HG02678 (cell line): ENCODE results near the gene LMF1.

ENCODE experiments used
- ATAC-seq: cut with Tn5 transposase; IDR thresholded peaks from one replicate; pipeline ENCODE4 v1.9.1; 2021; ENCODE audit warnings: mild to moderate bottlenecking, moderate library complexity; ENCODE audit not compliant: unreplicated experiment

LMF1 gene

GRCh38 chr16:853981-854807 is 116.6 kb downstream of the LMF1 start:
- no peak for ATAC-seq

- no peak for ATAC-seq
Observed at GRCh38 chr16:853306-853705, 117.5 kb downstream of the LMF1 start.

- no peak for ATAC-seq
Observed at GRCh38 chr16:852451-853185, 118.2 kb downstream of the LMF1 start.

DNA sequence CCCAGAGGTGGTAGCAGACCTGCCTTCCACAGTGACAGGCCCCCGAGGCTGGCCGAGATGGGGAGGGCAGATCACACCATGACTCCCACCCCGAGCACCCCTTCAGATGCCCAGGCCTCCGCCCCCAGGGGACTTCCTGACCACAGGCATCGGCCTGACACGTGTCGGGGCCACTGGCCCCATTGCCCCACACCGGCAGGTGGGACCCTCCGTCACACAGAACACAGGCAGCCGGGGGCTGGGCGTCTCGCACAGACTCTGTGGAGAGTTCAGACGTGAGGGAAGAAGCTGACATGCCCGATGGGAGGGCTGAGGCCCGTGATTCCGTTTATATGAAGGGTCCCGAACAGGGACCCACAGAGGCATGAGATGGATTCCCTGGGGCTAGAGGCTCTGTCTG is 118.9 kb downstream of the LMF1 start:
- no peak for ATAC-seq

DNA sequence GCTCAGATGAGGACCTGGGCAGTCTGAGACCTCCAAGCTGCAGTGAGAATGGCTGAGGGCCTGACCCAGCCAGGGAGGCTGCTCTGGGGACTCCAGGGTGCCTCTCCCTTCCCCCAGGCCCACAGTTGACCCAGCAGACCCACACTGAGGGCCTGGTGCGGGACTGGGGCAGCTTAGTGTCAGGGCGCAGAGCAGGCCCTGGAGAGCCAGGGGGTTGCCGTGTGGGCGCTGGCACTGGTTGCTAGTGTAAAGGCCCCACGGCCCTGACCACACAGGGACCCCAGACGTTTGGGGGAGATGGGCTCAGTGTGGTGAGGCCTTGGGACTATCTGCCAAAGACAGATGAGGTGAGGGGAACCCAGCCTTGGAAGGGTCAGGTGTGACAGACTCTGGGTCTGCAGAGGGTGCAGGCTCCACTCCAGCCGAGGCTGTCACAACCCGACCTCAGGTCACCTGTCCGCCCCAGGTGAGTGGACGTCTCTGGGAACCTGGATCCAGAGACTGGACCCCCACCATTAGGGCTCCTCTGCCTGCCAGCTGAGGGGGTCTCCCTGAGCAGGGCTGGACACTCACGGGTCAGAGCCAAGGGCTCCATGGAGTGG is 119.5 kb downstream of the LMF1 start:
- ATAC-seq = no peak

DNA sequence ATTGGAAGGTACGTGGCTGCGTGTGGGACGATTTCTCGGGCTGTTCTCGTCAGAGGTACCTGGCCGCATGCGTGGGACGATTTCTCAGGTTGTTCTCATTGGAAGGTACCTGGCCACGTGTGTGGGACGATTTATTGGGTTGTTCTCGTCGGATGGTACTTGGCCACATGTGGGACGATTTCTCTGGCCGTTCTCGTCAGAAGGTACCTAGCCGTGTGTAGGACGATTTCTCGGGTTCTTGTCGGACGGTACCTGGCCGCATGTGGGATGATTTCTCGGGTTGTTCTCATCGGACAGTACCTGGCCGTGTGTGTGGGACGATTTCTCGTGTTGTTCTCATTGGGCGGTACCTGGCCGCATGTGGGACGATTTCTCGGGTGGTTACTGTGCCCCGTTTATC is 120.1 kb downstream of the LMF1 start:
- no peak for ATAC-seq

DNA sequence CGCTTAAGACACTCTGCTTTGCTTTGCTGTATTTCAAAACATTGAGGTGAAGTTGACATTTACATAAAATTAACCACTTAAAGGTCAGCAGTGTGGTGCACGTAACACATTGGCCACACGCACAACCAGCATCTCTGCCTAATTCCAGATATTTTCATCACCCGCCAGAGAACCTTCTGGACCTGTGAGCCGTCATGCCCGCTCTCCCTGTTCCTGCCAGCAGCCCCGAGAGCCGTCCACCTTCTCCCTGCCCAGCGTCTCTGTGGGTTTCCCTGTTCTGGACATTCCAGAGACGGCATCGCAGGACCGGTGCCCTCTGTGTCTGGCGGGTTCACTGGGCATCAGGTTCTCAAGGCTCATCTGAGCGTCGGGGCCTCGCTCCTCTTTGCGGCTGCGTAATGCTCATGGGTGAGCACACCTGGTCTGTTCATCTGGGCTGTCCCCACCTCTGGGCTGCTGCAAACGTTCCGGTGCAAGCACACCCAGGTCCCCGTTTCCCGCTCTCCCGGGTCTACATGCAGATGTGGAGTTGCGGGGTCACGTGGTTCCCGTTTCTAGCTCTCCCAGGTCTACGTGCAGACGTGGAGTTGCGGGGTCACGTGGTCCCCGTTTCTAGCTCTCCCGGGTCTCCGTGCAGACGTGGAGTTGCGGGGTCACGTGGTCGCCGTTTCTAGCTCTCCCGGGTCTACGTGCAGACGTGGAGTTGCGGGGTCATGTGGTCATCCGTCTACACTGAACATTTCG is 122.1 kb downstream of the LMF1 start:
- ATAC-seq = no peak

DNA sequence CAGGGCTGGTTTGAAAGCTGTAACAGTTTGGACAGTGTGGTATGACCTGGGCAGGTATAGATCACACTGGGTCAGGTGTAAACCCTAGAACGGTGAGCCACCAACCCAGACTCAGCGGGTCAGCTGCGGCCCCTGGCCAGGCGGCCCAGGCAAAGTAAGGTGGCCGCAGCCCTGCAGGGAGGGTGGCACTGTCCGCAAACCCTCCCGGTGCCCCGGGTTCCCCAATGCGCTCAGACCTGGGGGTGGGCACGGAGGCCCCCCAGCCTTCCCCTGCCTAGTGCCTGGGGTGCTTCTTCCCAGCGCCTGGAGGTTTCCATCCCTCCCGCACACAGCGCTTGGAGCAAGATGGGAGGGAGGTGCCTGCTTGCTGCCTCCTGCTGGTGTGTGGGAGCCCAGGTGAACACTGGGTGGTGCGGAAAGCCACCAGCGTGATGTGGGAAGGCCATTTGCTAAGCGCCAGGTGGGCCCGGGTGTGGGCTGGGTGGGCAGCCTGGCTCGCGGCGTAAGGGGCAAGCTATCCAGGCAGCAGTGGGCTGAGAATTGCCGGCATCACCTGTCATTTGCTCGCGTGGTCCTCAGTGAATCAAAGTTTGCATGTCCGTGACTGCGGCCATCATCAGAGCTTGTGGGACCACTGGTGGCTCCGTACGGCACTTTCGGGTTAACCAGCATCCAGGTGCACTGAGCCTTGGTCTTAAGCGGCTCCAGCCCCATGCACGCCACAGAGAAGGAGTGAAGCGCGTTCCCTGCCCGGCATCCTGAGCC is 122.9 kb downstream of the LMF1 start:
- no peak for ATAC-seq

- ATAC-seq = no peak
Observed at GRCh38 chr16:847151-847550, 123.6 kb downstream of the LMF1 start.

DNA sequence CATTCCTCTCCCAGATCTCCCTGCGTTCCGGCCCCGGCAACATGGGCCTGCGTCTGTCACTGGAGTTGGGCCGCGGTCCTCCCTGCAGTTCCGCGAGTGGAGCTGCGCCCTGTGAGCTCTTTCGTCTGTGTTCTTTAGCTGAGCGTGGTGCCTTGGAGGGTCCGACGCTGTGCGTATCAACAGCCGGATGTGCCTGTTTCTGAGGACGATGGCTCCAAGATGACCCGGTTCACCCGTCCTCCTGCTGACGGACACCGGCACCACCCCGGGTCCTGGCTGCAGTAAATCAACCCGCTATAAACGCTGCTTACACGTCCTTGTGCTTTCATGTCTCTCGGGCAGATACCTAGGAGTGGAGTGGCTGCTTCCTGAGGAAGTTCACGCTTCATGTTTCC is 125.4 kb downstream of the LMF1 start:
- no peak for ATAC-seq

DNA sequence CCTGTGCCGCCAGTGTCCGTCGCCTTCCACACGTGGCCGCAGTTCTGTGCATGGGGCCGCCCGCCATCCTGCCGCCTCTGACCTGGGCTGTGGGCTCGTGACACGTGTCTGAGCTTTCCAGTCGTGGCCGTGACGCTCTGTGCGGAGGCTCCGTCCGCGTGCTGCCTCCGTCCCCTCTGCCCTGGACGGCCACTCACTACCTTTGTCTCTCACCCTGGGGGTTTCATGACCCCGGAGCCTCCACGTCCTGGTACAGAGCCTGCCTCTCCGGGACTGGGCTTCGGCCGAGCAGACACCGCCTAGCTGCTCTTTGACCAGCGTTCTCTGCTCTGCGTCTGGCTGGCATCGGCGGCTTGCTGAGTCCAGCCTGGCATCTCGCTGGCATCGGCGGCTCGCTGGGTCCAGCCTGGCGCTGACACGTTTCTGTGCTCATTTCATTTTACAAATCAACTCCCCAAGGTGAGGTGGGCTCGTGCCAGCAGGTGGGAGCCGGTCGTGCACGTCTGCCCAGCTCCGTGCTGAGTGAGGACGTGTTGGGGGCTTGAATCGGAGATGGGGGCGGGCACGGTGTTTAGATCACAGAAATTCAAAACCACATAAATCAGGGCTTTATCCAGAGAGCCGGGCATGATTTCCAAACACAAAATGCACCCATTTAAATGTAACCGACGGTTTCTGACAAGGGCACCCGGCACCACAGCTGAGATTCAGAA is 126.0 kb downstream of the LMF1 start:
- ATAC-seq = no peak

DNA sequence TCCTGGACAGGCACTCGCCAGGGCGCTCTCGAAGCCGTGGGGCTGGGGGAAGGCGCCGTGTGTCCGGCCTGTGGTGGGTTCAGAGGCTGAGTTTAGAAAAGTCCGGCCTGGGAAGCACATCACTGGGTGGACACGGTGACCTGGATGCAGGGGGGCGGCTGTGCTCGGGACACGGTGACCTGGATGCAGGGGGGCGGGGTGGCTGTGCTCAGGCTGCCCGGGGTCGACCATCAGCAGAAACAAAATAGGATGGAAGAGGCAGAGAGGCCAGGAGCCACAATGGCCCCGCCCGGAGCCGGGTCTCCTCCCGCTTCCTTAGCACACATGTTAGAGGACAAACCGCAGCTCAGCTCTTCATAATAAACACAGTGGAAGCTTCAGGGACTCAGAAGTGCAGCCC is 127.0 kb downstream of the LMF1 start:
- no peak for ATAC-seq

DNA sequence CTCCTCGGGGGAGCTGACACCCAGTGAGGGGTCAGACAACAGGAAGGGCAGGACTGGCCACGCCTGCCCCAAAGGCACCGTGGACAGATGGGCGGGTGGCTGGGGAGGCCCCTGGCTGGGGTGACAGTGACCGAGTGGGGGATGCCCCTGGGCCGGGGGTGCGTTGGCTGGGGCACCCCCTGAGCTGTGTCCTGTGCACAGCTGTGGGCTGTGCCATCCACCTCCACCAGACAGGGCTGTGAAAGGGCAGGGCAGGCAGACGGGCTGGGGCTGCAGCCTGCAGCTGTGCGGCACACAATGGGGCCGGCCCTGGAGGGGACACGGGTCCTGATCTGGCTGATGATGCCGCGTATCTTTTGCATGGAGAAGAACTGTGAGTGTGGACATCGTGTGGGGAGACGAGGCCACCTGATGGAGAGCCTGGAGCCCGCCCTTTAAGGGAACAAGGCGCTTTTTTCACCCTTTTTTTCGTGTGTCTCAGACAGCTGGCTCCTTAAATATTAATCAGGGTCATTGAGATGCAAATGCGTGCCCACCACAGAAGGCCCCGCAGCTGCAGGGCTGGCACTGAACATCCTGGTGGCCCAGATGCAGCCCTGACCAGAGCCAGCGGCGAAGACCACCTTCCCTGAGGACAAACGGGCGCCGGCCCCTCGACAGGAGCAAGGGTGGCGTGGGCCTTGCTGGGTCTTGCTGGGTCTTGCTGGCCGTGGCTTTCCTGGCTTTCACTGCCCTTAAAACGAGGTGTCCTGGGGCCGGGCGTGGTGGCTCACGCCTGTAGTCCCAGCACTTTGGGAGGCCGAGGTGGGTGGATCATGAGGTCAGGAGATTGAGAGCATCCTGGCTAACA is 127.8 kb downstream of the LMF1 start:
- ATAC-seq = no peak

DNA sequence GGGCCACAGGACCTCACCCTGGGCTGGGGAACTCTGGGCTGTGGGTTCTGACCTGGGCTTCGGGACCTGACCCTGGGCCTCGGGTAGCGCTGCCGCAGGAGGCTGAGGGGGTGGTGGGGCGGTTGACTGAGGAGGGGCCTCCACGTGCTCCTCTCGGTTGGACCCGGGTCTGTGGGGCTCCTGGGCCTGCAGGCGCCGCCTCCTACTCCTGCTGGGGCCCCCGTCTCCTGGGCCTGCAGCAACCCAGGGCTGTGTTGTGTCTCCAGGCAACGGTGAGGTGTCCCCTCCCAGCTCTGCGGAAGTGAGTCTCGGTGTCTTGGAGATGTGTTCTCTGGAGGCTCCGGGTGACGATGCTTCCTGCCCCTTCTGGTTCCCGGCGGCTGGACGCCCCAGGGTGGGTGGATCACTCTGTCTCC is 128.7 kb downstream of the LMF1 start:
- ATAC-seq = no peak

DNA sequence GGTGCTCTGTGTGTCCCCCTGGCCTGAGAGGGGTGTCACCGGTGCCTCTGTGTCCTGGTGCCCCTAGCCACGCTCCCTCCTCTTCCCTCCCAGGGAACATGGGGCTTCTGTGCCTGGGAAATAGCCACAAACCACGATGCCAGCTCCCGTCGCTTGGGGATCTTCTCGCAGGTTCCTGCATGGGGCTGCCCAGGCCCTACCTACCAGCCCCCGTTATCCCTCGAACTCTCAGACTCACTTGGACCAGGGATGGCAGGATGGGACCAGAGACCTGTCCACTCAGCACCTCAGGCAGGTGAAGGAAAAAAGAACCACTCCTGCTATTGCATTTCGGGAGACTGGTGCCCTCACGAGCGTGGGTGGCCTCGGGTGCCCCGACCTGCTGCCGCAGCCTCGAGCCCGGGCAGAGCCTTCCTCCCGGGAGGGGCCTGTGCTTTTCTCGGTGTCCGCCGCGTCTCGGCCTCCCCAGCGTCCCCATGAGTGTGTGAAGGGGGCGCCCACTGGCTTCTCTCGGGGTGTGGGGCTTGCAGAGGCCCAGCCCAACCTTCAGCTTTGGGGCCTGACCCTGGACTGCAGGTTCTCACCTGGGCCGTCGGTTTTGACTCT is 129.2 kb downstream of the LMF1 start:
- no peak for ATAC-seq

GRCh38 chr16:840561-841454 is 130.0 kb downstream of the LMF1 start:
- no peak for ATAC-seq

DNA sequence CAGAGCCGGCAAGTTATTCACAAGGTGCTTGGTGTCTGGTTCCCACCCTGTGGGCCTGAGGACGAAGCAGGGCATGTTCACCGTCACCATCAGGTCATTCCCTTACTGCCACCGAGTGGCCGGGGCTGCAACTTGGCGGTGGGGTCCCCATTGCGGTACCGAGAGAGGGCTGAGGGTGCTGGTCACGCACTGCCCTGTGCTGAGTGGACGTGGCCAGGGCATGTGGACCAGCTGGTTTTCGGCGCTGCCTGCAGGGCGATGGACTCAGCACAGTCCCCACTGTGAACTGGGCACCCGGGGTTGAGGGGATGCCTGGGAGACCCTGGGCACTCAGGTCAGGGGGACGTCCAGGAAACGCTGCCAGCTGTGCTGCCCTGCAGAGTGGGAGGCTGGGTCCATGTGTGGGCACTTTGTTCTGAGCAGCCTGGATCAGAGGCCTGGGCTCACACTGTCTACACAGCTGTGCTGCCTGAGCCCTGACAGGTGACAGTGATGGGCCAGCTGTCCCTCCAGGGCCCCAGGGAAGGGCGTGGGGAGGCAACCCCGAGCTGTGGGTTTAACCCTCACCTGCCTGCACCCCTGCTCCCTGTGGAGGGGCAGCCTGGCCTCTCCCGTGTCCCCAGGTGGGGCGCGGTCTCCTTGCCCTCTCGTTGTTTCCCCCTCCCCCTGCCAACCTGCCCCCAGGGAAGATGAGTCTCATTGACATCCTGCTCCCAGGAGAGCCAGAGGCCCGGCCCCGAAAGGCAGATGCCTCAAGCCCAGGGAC is 131.0 kb downstream of the LMF1 start:
- no peak for ATAC-seq
